GM18517 (cell line): ENCODE results near the gene SPAG5.
A peak's percentile ranks its signal among the peaks of the same experiment; 100 is the strongest.
"Not testable (repeated sequence)": the region's sequence is repeated elsewhere in the genome, so short reads cannot be mapped to it uniquely, and the experiment has no call there.

Source experiments
- ATAC-seq: cut with Tn5 transposase; IDR thresholded peaks from one replicate; pipeline ENCODE4 v1.9.1; 2021; ENCODE audit warnings: mild to moderate bottlenecking, moderate library complexity; ENCODE audit not compliant: unreplicated experiment

Gene SPAG5

DNA sequence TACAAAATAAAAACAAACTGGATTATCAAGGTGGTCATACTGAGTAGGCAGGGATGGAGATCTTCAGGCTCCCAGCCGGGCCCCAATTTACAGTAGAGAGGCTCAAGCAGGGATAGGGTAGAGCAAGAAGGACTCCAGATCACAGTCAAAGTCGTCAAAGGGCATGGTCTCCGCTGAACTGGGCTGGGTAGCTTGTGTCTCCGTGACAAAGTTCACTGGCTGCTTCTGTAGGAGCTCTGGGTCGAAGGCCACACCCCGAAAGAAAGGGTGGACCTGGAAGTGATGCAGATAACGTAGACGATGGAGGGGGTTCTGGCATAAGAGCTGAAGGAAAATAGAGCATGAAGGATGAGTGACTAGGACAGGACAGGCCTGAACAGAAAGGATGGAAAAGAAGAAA lies 11.6 kb upstream of the SPAG5 start:
- ATAC-seq, result no peak

DNA sequence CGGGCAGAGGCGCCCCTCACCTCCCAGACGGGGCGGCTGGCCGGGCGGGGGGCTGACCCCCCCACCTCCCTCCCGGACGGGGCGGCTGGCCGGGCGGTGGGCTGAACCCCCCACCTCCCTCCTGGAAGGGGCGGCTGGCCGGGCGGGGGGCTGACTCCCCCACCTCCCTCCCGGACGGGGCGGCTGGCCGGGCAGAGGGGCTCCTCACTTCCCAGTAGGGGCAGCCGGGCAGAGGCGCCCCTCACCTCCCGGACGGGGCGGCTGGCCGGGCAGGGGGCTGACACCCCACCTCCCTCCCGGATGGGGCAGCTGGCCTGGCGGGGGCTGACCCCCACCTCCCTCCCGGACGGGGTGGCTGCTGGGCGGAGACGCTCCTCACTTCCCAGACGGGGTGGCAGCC lies 5.2 kb upstream of the SPAG5 start:
- not testable (repeated sequence) for ATAC-seq

- peak; percentile 54 for ATAC-seq
Observed at GRCh38 chr17:28599311-28600184, 723 bp upstream of the SPAG5 start.

- ATAC-seq, result no peak
Observed at GRCh38 chr17:28598389-28598788, 436 bp downstream of the SPAG5 start.

GRCh38 chr17:28597606-28598383 lies 1.0 kb downstream of the SPAG5 start:
- ATAC-seq, result no peak

DNA sequence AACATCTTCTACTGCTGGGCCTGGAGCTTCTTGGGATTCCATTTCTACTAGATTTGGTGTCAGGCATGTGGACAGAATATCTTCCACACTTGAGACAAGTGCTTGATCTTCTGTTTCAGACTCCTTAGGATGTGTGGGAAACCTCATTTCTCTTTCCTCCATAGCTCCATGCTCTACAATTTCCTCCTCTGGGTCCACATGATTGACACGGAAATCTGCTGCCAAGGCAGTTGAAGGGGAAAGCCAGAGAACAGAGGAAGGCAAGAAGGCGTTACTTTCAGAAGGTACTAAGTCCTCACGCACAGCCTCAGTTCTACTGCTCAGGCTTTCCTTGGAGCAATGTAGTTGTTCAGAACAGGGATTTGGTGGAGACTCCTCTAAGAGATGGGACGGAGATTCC lies 6.6 kb downstream of the SPAG5 start:
- no peak for ATAC-seq

DNA sequence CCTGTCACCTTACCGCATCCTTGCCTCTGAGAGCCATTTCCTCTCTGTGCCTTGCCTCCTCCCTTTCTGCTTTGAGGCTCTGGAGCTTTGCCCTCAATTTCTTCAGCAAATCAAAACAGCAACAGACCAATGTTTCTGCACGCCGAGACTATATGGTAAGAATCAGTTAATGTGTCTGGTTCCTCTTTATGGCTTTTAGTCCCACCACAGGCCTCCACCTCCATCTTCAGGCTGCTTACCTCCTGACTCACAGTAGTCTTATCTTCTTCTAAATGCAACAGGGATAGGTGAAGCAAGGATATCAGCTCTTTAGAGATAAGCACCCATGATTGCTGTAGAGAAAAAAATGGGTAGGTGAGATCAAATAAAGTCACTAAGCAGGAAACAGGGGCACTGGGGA lies 13.0 kb downstream of the SPAG5 start:
- no peak for ATAC-seq

GRCh38 chr17:28584434-28584833 lies 14.4 kb downstream of the SPAG5 start:
- no peak for ATAC-seq

GRCh38 chr17:28582513-28582912 lies 16.3 kb downstream of the SPAG5 start:
- no peak for ATAC-seq

DNA sequence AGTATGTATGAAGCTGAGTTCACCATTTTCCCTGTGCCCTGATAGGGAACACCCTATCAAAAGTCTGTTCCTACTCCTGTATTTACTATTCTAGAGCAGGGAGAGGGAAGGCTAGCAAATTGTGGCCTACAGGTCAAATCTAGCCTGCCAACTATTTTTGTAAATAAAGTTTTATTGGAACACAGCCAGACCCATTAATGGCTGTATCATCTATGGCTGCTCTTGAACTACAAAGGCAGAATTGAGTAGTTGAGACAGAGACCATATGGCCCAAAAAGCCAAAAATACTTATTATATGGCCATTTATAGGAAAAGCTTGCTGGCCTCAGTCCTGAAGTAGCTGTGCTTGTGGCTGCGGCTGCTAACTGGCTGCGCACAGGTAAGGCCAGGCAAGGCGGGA lies 17.9 kb downstream of the SPAG5 start:
- no peak for ATAC-seq

DNA sequence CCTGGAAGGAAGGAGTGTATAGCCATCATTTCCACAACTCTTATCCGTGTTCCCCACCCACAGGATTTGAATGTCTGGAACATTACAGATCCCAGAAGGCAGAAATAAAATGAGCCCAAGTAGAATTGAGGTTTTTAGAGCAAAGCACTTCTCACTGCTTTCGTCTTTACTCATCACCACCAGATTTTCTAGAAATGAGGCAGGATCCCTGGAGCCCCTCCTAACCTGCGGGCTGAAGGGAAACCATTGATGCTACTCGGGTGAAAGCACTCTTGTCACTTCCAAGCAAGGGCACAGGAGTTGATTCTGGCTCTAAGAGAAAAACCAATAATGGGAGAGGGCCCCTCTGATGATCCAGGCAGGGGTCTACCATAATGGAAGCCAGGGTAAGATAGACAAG lies 19.3 kb downstream of the SPAG5 start:
- no peak for ATAC-seq

GRCh38 chr17:28578246-28579195 lies 20.3 kb downstream of the SPAG5 start:
- no peak for ATAC-seq

- no peak for ATAC-seq
Observed at GRCh38 chr17:28577466-28577824, 21.4 kb downstream of the SPAG5 start.

- peak; percentile 83 for ATAC-seq
Observed at GRCh38 chr17:28576758-28577465, 21.9 kb downstream of the SPAG5 start, which contains the start of gene ALDOC. Gene ALDOC, minus strand, starts transcription at chr17:28576895. Its CDS starts 1,363 bp downstream, at chr17:28575532.

DNA sequence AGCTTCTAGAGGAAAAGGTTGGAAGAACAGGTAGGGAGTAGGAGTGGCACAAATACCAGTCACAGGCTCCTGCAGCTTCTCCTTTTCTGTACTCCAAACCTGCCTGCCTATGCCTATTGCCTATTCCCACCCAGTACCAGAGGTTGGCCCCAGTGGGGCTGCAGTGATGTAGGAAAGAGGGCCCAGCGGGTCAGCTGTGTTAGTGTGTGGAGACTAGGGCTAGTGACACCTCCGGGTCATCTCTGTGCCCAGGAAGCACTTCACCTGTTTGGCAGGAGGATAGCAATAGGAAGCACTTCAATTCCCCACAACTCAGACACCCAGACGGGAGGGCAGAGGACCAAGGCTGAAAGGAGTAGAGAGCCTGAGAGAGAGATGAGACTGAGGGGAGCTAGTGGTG lies 22.8 kb downstream of the SPAG5 start:
- not testable (repeated sequence) for ATAC-seq

DNA sequence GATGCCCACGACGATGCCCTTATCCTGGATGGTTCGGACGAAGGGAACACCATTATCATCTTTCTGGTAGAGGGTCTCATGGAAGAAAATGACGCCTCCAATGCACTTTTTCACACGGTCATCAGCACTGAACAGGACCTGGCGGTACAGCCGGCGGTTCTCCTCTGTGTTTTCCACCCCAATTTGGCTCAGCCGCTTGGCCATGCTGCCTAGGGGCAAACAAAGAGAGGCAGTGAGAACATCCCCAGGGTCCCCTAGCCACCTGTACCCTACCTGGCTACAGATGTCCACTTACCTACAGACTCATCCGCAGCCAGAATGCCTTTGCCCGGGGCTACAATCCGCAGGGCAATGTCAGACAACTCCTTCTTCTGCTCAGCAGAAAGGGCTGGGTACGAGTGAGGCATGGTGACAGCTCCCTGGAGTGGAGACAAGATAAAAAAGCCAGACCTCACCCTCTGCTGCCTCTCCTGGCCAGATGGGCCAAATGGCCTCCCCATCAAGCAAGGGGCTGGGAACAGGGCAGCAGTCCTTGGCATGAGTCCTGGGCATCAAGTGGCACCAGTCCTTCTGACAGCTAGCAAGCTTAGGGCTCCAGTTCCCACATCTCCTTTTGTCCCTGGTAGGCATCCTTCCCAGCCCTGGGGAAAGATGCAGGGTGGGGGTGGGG lies 23.6 kb downstream of the SPAG5 start:
- no peak for ATAC-seq

- no peak for ATAC-seq
Observed at GRCh38 chr17:28574526-28574925, 24.3 kb downstream of the SPAG5 start.

DNA sequence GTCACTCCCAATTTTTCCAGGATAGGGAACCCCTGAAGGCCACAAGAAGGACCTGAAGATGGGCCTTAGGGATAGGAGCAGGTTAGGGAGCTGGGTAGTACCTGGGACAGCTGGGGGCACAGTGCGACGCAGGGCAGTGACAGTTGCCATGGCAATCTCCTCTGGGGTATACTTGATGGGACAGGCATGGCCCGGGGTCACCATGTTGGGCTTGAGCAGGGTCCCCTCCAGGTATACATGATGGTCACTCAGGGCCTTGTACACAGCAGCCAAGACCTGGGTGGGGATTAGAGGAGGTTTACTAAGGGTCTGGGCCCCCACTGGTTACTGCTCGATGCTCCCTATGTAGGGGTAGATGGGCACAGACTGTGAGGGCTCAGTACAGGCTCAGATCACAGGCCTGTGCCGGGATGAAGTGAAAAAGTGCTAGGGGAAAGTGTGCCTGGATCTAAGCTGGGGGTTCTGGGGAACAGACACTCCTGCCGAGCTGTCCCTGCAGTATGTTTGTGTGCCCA lies 24.8 kb downstream of the SPAG5 start:
- ATAC-seq, result no peak

DNA sequence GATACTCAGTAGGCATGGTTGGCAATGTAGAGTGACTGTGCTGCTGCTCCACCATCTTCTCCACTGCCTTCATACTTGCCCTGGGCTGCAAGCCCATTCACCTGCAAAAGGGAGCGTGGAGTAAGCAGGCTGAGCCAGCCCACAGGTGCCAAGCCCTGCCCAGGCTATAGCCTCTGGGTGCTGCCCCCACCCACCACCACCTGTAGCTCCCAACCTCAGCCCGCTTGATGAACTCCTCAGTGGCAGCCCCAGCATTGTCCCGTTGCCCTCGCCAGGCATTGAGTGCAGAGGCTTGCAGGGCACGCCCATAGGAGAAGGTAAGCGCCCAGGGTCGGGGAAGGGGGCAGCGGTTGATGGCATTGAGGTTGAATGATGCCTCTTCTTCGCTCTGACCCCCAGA lies 25.3 kb downstream of the SPAG5 start:
- no peak for ATAC-seq

DNA sequence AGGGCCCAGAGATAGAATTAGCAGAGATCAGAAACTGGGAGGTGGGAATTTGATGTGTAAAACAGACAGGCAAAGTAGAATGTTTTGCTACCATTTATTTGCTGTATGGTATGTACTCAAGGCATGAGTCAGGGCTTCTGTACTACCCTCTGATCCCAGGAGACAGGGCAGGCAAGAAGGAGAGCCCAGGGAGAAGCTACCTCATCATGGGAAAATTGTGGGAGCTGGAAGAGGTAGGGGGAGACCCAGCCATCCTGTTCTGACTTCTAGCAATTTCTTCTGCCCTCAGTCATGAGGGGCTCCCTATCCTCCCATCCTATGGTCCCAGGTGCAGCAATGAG lies 25.8 kb downstream of the SPAG5 start:
- no peak for ATAC-seq
